ENCODE results near the gene KCNJ9.

Gene KCNJ9

GRCh38 chr1:160089883-160090282 lies 8.5 kb downstream of the KCNJ9 start:
- no peak for DNase-seq

GRCh38 chr1:160090760-160091159 lies 9.4 kb downstream of the KCNJ9 start:
- no peak for DNase-seq

- DNase-seq, result no peak
These were observed 10.4 kb downstream of the KCNJ9 start for GRCh38 chr1:160091666-160092223.

GRCh38 chr1:160092366-160093068 lies 11.2 kb downstream of the KCNJ9 start:
- no peak for DNase-seq

GRCh38 chr1:160093069-160093395 lies 11.7 kb downstream of the KCNJ9 start:
- no peak for DNase-seq

- no peak for DNase-seq
These were observed 12.4 kb downstream of the KCNJ9 start for GRCh38 chr1:160093624-160094290.

GRCh38 chr1:160094291-160094625 lies 12.9 kb downstream of the KCNJ9 start:
- no peak for DNase-seq

GRCh38 chr1:160094806-160095205 lies 13.5 kb downstream of the KCNJ9 start:
- no peak for DNase-seq

- no peak for DNase-seq
These were observed 14.2 kb downstream of the KCNJ9 start for GRCh38 chr1:160095382-160096105.

GRCh38 chr1:160096274-160097116 lies 15.2 kb downstream of the KCNJ9 start:
- no peak for DNase-seq

- no peak for DNase-seq
These were observed 16.0 kb downstream of the KCNJ9 start for GRCh38 chr1:160097151-160097910.

- DNase-seq, result peak; percentile 97
These were observed 16.8 kb downstream of the KCNJ9 start, which contains the start of gene IGSF8 for GRCh38 chr1:160097911-160098851. TSS of gene IGSF8 (minus strand) at chr1:160098619. CDS start at chr1:160098472, 147 bp downstream.

GRCh38 chr1:160098852-160099561 lies 17.7 kb downstream of the KCNJ9 start:
- peak; percentile 99 for DNase-seq

- no peak for DNase-seq
These were observed 18.5 kb downstream of the KCNJ9 start for GRCh38 chr1:160099716-160100375.

- peak; percentile 61 for DNase-seq
These were observed 19.8 kb downstream of the KCNJ9 start for GRCh38 chr1:160101037-160101716.

GRCh38 chr1:160101717-160102522 lies 20.6 kb downstream of the KCNJ9 start:
- no peak for DNase-seq

- DNase-seq, result no peak
These were observed 22.5 kb downstream of the KCNJ9 start for GRCh38 chr1:160103658-160104408.
